BLaER1 treated with 17β-estradiol and CSF1 and Interleukin-3, amounts not matched to agents 10 nM and 100 nM (cell line): ENCODE results near the gene OR8K5.
"Not testable (repeated sequence)": the region's sequence is repeated elsewhere in the genome, so short reads cannot be mapped to it uniquely, and the experiment has no call there.

Source experiments
- H3K27ac ChIP-seq, 11 experiments: shearing (Covaris generic); formaldehyde crosslinking; 2 replicates each; pipeline ENCODE4 v1.8.1; 2022
- H3K27me3 ChIP-seq, 11 experiments: shearing (Covaris generic); formaldehyde crosslinking; 2 replicates each; pipeline ENCODE4 v1.8.1; 2022
- H3K36me3 ChIP-seq, 11 experiments: shearing (Covaris generic); formaldehyde crosslinking; 2 replicates each; pipeline ENCODE4 v1.8.1; 2022
- H3K4me1 ChIP-seq, 10 experiments: shearing (Covaris generic); formaldehyde crosslinking; 2 replicates each; pipeline ENCODE4 v1.8.1; 2022
- H3K4me2 ChIP-seq, 11 experiments: shearing (Covaris generic); formaldehyde crosslinking; 2 replicates each; pipeline ENCODE4 v1.8.1; 2022
- H3K4me3 ChIP-seq, 10 experiments: shearing (Covaris generic); formaldehyde crosslinking; 2 replicates each; pipeline ENCODE4 v1.8.1; 2022
- H3K9ac ChIP-seq, 11 experiments: shearing (Covaris generic); formaldehyde crosslinking; 2 replicates each; pipeline ENCODE4 v1.8.1; 2022
- H3K9me3 ChIP-seq, 11 experiments: shearing (Covaris generic); formaldehyde crosslinking; replicated peaks in 1 of 11; 2 replicates each; pipeline ENCODE4 v1.8.1; 2022
- H4K20me1 ChIP-seq, 11 experiments: shearing (Covaris generic); formaldehyde crosslinking; 2 replicates each; pipeline ENCODE4 v1.8.1; 2022
- Cebpa-rat ChIP-seq, 11 experiments: shearing (Covaris generic); IDR thresholded peaks; 2 replicates each; pipeline ENCODE4 v1.8.1; 2022

The OR8K5 gene

DNA sequence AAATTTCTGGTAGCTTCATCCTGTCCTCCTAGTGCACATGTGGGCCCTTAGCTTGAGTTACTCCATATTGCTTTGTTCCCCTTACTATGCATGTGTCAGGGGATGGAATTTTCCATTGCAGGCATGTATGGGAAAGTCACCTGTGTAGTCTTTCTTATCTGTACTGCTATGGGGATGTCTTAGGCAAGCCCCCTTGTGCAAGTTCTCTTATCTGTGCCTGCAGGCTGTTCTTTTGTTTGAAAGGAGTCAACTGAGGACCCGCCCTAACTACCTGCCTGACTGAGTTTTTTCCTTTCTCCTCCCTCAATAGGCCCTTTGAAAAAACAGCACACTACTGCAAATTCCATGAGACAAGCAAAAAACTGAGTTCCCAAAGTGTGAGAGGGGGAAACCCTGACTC lies 8.7 kb downstream of the OR8K5 start:
- H3K4me3 ChIP-seq = no peak overlapping the region
- no peak for TF ChIP-seq Cebpa-rat (IDR thresholded peaks at IDR 0.05)
- H3K27ac ChIP-seq = no peak overlapping the region
- no peaks in the 10 kb centered on the region for H3K4me1 ChIP-seq
- H3K36me3 ChIP-seq = no peaks in the 10 kb centered on the region
- H3K4me2 ChIP-seq = no peak overlapping the region
- peaks cover 0 to 15% (median 9%) of the 10 kb centered on the region in 11 experiments; a peak in 13 of 22 replicates for H3K9me3 ChIP-seq
- no peaks in the 10 kb centered on the region for H4K20me1 ChIP-seq
- no peak overlapping the region for H3K9ac ChIP-seq
- no peaks in the 10 kb centered on the region for H3K27me3 ChIP-seq

DNA sequence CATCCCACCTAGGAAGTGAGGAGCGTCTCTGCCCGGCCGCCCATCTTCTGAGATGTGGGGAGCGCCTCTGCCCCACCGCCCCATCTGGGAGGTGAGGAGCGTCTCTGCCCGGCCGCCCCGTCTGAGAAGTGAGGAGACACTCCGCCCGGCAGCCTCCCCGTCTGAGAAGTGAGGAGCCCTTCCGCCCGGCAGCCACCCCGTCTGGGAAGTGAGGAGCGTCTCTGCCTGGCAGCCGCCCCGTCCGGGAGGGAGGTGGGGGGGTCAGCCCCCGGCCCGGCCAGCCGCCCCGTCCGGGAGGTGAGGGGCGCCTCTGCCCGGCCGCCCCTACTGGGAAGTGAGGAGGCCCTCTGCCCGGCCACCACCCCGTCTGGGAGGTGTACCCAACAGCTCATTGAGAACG lies 16.4 kb downstream of the OR8K5 start:
- not testable (repeated sequence) for H4K20me1 ChIP-seq, H3K4me1 ChIP-seq, H3K27ac ChIP-seq, H3K9me3 ChIP-seq, H3K36me3 ChIP-seq, H3K4me3 ChIP-seq, H3K4me2 ChIP-seq, H3K9ac ChIP-seq, H3K27me3 ChIP-seq

GRCh38 chr11:56140151-56140661 lies 19.9 kb downstream of the OR8K5 start, which contains the start of gene OR8J3:
TSS of gene OR8J3 (minus strand) at chr11:56140201. CDS start at chr11:56137718, 2,483 bp downstream.
- no peak for TF ChIP-seq Cebpa-rat (IDR thresholded peaks at IDR 0.05)
- H3K4me2 ChIP-seq = no peak within 1 kb of the TSS

DNA sequence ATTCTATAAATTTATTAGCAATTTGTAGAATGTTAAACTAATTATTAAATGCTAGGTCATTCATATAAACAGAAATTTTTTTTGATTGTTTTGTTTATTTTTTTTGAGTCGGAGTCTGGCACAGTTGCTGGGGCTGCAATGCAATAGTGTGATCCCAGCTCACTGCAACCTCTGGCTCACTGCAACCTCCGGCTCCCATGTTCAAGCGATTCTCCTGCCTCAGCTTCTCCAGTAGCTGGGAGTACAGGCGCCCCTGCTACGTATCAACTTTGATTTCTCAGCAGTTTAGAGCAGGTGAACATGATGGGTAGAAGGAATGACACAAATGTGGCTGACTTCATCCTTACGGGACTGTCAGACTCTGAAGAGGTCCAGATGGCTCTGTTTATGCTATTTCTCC lies 38.0 kb downstream of the OR8K5 start, which contains the start of gene OR8H3:
TSS of gene OR8H3 (plus strand) at position 301 of the 400 bp plus-strand sequence. CDS start at position 301, 0 bp downstream.
- TF ChIP-seq Cebpa-rat (IDR thresholded peaks at IDR 0.05) = no peak
- Histone ChIP-seq H3K9ac (no peak within 1 kb of the TSS), H4K20me1 (no peaks in the 10 kb centered on the region), H3K36me3 (no peaks in the 10 kb centered on the region), H3K27ac (no peak within 1 kb of the TSS), H3K4me3 (no peak within 1 kb of the TSS), H3K4me1 (no peaks in the 10 kb centered on the region), H3K9me3 (no peaks in the 10 kb centered on the region), H3K27me3 (no peaks in the 10 kb centered on the region), H3K4me2 (no peak within 1 kb of the TSS)

More at GRCh38 chr11:56140151-56140661, 19.9 kb downstream of the OR8K5 start, which contains the start of gene OR8J3:
- no peaks in the 10 kb centered on the region for H4K20me1 ChIP-seq
- no peaks in the 10 kb centered on the region for H3K36me3 ChIP-seq
- no peaks in the 10 kb centered on the region for H3K4me1 ChIP-seq
- no peak within 1 kb of the TSS for H3K4me3 ChIP-seq
- H3K27ac ChIP-seq = no peak within 1 kb of the TSS
- H3K9ac ChIP-seq = no peak within 1 kb of the TSS
- H3K27me3 ChIP-seq = no peaks in the 10 kb centered on the region
- H3K9me3 ChIP-seq = no peaks in the 10 kb centered on the region
